CD4-positive, alpha-beta T cell treated with Interferon gamma for 1 hour (primary cell): Measurements from ENCODE around the gene UCN2.

Experiments
- DNase-seq: peaks from one replicate; pipeline ENCODE4 v3.0.0-alpha.2; 2020

UCN2 gene

GRCh38 chr3:48588230-48588629 lies 24.6 kb upstream of the UCN2 start:
- no peak for DNase-seq

GRCh38 chr3:48587686-48588085 lies 24.1 kb upstream of the UCN2 start:
- DNase-seq = no peak

GRCh38 chr3:48585411-48585810 lies 21.8 kb upstream of the UCN2 start:
- no peak for DNase-seq

- DNase-seq = no peak
These were observed 21.3 kb upstream of the UCN2 start for GRCh38 chr3:48584836-48585235.

GRCh38 chr3:48581621-48582481 lies 18.3 kb upstream of the UCN2 start:
- no peak for DNase-seq

- DNase-seq = no peak
These were observed 13.1 kb upstream of the UCN2 start for GRCh38 chr3:48576647-48577046.

- DNase-seq = no peak
These were observed 11.8 kb upstream of the UCN2 start for GRCh38 chr3:48575366-48575765.

- DNase-seq = no peak
These were observed 10.5 kb upstream of the UCN2 start for GRCh38 chr3:48573973-48574585.

- no peak for DNase-seq
These were observed 8.9 kb upstream of the UCN2 start for GRCh38 chr3:48572517-48572916.

GRCh38 chr3:48571938-48572337 lies 8.4 kb upstream of the UCN2 start:
- no peak for DNase-seq

- DNase-seq = no peak
These were observed 6.3 kb upstream of the UCN2 start for GRCh38 chr3:48569808-48570450.

- no peak for DNase-seq
These were observed 5.8 kb upstream of the UCN2 start for GRCh38 chr3:48569400-48569799.

- no peak for DNase-seq
These were observed 4.9 kb upstream of the UCN2 start for GRCh38 chr3:48568476-48568875.

- DNase-seq = no peak
These were observed 3.9 kb upstream of the UCN2 start for GRCh38 chr3:48567500-48567899.

- DNase-seq = no peak
These were observed 3.5 kb upstream of the UCN2 start for GRCh38 chr3:48567090-48567489.

- no peak for DNase-seq
These were observed 2.8 kb upstream of the UCN2 start for GRCh38 chr3:48566401-48566760.

GRCh38 chr3:48565591-48566400 lies 2.2 kb upstream of the UCN2 start:
- peak; percentile 30 for DNase-seq

- no peak for DNase-seq
These were observed 1.6 kb upstream of the UCN2 start for GRCh38 chr3:48565186-48565585.

GRCh38 chr3:48564667-48565066 lies 1.1 kb upstream of the UCN2 start:
- DNase-seq = no peak

GRCh38 chr3:48564022-48564421 lies 441 bp upstream of the UCN2 start:
- DNase-seq = peak; percentile 82

- no peak for DNase-seq
These were observed 1.1 kb downstream of the UCN2 start for GRCh38 chr3:48562367-48563095.

GRCh38 chr3:48561045-48561736 lies 2.4 kb downstream of the UCN2 start:
- DNase-seq = peak; percentile 28
